IPS-11a (cell line): ENCODE data around the gene TRERF1.
"Not testable (repeated sequence)": the region's sequence is repeated elsewhere in the genome, so short reads cannot be mapped to it uniquely, and the experiment has no call there.

Experiments used
- H3K4me3 ChIP-seq: one replicate; pipeline ENCODE4 v1.5.1; 2013; ENCODE audit warnings: low read depth, low read length, control low read depth

Gene TRERF1

DNA sequence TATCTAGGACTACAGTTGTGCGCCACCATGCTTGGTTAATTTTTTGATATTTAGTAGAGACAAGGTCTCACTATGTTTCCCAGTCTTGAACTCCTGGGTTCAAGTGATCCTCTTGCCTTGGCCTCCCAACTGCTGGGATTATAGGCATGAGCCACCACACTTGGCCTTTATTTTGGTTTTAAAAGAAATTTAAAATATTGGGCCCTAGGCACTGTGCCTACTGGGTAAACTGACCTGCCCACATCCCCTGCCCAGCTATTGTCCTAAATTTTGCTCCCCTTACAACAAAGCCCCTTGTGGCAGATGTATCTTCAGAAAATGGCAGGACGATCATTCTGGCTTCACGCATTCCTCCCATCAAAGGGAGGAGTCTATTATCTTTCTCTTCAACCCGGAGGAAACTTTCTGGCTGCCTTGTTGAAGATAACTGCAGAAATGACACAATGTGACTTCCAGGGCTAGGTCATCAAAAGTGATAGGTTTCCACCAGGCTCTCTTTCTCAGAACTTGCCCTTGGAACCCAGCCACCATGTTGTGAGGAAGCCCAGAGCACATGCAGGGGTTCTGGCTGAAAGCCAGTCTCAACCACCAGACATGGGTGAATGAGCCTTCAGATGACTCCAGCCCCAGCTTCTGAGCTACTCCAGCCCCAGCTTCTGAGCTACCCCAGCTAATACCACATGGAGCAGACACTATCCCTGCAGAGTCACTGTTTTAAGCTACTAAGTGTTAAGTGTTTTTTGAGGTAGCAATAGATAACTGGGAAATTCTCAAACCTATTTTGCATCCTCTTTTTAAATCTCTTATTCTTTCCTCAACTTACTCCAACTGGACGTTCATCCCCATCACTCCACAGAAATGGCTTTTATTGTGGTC lies 252.4 kb downstream of the TRERF1 start:
- no peak overlapping the region for H3K4me3 ChIP-seq

DNA sequence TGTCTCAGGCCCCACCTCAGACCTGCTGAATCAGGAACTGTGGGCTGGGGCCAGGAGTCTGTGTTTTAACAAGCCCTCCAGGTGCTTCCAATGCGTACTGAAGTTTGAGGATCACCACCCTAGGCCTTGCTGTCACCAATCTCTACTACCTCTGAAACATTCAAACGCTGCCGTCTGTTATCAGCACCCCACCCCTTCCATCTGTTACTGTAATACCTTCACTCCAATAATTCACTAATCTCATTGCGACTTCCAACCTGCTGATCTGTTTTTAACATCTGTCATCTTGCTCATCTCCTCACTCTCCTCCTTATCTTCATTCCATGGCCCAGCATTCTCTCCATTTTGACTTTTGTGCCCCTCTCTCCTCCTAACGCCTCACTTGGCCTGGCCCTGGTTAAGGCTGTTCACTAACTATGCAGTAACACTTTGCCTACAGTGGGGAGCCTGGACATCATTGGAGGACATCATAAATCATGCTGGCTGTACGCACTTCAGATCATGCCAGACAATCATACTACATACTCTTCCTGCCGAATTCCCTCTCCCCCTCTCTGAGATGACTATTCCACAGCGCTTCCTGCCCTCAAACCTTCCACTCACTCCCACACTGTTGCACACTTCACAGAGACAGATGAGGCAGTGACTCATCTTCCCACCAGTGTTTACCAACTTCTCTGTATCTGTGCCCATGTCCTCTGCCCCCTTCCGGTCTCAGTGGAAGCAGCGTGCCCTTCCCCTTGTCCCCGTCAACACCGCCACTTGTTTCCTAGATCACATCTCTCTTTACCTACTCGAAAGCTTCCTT lies 254.0 kb downstream of the TRERF1 start:
- no peak overlapping the region for H3K4me3 ChIP-seq

GRCh38 chr6:42195415-42195814 lies 256.3 kb downstream of the TRERF1 start:
- H3K4me3 ChIP-seq = no peak overlapping the region

- no peak overlapping the region for H3K4me3 ChIP-seq
Observed at GRCh38 chr6:42194056-42194455, 257.7 kb downstream of the TRERF1 start.

- H3K4me3 ChIP-seq = no peak overlapping the region
Observed at GRCh38 chr6:42193491-42193894, 258.2 kb downstream of the TRERF1 start.

DNA sequence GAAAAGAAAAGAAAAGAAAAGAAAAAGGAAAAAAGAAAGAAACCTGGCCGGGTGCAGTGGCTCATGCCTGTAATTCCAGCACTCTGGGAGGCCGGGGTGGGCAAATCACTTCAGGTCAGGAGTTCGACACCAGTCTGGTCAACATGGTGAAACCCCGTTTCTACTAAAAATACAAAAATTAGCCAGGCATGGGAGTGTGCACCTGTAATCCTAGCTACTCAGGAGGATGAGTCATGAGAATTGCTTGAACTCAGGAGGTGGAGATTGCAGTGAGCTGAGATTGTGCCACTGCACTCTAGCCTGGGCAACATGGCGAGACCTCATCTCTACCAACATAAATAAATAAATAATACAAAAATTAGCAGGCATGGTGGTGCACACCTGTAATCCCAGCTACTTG lies 259.3 kb downstream of the TRERF1 start:
- not testable (repeated sequence) for H3K4me3 ChIP-seq

GRCh38 chr6:42190554-42191183 lies 261.1 kb downstream of the TRERF1 start:
- no peak overlapping the region for H3K4me3 ChIP-seq

DNA sequence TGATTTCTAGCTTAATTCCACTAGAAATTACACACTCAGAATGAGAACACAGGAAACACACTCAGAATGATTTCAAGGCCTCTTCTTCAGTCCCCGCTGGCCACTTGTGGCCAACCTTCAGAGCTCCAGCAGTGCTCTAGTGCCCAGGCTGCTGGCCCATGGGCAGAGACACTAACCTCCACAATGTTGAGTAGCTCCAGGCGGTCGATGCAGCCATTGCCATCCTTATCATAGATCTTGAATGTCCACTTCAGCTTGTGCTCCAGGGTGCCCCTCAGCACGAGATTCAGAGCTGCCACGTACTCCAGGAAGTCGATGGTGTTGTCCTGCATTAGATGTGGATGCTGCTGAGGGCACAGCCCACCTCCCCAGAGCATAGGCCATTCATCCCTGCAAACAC lies 263.3 kb downstream of the TRERF1 start:
- H3K4me3 ChIP-seq = no peak overlapping the region

GRCh38 chr6:42185597-42185996 lies 266.1 kb downstream of the TRERF1 start:
- no peak overlapping the region for H3K4me3 ChIP-seq

GRCh38 chr6:42184475-42184874 lies 267.3 kb downstream of the TRERF1 start:
- H3K4me3 ChIP-seq = no peak overlapping the region

GRCh38 chr6:42182101-42182500 lies 269.6 kb downstream of the TRERF1 start:
- no peak overlapping the region for H3K4me3 ChIP-seq

GRCh38 chr6:42179945-42180313 lies 271.8 kb downstream of the TRERF1 start:
- H3K4me3 ChIP-seq = no peak overlapping the region

DNA sequence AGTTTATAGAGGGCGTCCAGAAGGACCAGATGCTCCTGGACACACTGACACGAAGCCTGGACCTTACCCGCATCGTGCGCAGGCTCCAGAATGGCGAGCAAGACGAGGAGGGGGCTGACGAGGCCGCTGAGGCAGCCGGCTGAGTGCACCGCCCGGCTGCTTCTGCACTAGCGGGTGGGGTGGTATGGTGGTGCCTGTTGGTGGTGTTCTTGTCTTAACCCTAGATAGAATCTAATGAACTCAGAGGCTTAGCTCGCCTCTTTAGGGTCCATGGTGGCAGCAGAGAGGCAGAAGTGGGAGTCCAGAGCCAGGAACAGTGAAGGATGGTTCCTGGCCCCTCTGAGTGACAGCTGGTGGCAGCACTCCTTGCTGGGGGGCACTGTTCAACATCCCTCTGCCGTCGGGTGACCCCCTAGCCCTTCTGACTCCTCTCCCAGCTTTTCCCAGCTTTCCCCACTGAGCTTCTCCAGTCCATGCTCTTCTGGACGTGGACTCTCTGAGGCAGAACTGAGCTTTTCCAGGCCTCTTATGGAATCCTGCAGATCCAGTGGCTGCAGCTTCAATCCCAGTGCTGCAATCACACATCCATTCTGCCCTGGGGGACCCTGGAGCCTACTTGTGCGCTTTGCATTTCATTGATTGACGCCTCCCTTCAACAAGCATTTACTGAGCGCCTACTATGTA lies 272.3 kb downstream of the TRERF1 start:
- no peak overlapping the region for H3K4me3 ChIP-seq

- H3K4me3 ChIP-seq = peak overlapping the region; percentile 51
Observed at GRCh38 chr6:42177514-42178364, 274.0 kb downstream of the TRERF1 start.

- no peak overlapping the region for H3K4me3 ChIP-seq
Observed at GRCh38 chr6:42176981-42177380, 274.7 kb downstream of the TRERF1 start.

DNA sequence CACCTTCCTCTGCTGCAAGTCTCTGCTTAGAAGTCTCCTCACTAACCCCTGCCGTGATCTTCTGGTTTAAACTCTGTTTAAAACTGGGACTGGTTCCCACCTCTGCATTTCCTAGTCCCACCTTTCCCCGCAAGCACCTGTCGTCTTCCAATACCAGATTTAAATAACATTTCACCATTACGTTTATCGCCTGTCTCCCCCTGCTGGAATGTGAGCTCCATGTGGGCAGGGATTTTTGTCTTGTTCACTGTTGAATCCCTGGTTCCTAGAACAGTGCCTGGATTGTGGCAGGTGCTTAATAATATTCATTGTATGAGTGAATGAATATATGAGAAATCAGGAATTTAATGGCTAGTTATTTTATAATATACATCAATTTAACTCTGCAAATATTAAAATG lies 275.9 kb downstream of the TRERF1 start:
- H3K4me3 ChIP-seq = no peak overlapping the region
